Measurements from ENCODE around the gene C19orf73. TPM values are rescaled to one million over a fixed set of nuclear protein-coding genes. Genes with fewer than 3 reads are reported as not detected.
"Not testable (repeated sequence)": the region's sequence is repeated elsewhere in the genome, so short reads cannot be mapped to it uniquely, and the experiment has no call there.

The C19orf73 gene
- total RNA-seq, 1 donor from 2014 or later, result 1.7 TPM

DNA sequence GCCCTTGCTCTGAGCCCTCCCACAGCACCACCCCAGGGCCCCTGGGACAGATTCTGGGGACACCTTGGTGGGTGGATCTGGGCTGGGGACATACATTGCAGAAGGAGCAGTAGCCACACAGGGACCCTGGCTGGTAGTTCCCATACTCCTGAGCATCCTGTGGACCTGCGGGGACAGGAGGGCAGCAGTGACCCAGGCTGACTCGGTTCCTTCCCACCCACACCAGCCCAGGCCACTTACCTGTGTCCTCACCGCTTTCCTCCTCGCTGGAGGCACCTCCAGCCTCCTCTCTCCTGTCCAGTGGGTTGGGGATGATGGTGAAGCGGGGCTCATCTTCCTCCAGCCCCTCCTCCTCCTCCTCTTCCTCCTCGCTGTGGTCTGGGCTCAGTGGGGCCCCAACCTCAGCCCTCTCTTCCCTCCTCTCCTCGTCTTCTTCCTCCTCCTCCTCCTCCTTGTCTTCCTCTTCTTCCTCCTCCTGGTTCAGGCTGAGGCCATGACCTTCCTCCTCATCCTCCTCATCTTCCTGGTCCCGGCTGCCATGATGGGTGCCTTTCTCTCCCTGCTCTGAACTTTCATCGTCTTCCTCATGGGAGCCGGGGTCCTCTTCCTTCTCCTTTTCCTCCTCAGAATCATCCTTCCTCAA, 34.3 kb upstream of the C19orf73 start:
- peak overlapping the region; percentile 27 for H3K4me3 Mint-ChIP-seq (ENCODE audit: low read depth)

DNA sequence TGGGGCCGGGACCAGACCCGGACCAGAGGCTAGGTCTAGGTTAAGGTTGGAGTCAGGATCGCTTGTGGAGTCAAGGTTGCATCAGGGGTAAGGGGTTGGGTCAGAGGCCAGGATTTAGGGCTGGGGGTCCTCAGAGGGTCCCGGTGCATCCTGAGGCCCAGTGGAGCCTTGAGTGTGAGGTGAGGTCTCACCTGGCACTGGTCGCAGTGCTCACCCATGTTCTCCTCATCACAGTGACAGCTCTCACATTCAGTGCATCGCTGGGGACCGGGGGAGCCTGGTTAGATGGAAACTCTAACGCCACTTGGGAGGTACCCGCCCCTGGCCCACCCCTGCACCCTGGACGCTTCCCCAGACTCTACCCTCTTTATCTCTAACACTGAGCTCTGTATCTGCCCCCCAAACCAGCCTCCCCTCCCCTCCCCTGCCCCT, 33.2 kb upstream of the C19orf73 start:
- peaks cover 13% of the 10 kb centered on the region for H3K4me1 Mint-ChIP-seq (ENCODE audit: low read depth)
- no peaks in the 10 kb centered on the region for H3K36me3 Mint-ChIP-seq (ENCODE audit: low read depth)
- peaks cover 72% of the 10 kb centered on the region for H3K27me3 Mint-ChIP-seq (ENCODE audit: low read depth)
- DNase-seq (ENCODE audit: low spot score), result no peak
- H3K27ac Mint-ChIP-seq, result no peak overlapping the region
- intact Hi-C loops (cut with micrococcal nuclease), result no loop called here
- H3K4me3 Mint-ChIP-seq (ENCODE audit: low read depth), result no peak overlapping the region
- no peaks in the 10 kb centered on the region for H3K9me3 Mint-ChIP-seq

More for the DNA sequence above, 34.3 kb upstream of the C19orf73 start:
- Mint-ChIP-seq H3K4me1 (ENCODE audit: low read depth) (peaks cover 14% of the 10 kb centered on the region), H3K27ac (no peak overlapping the region), H3K36me3 (ENCODE audit: low read depth) (no peaks in the 10 kb centered on the region), H3K27me3 (ENCODE audit: low read depth) (peaks cover 70% of the 10 kb centered on the region), H3K9me3 (no peaks in the 10 kb centered on the region)
- no peak for DNase-seq (ENCODE audit: low spot score)
- intact Hi-C loops (cut with micrococcal nuclease), result no loop called here

DNA sequence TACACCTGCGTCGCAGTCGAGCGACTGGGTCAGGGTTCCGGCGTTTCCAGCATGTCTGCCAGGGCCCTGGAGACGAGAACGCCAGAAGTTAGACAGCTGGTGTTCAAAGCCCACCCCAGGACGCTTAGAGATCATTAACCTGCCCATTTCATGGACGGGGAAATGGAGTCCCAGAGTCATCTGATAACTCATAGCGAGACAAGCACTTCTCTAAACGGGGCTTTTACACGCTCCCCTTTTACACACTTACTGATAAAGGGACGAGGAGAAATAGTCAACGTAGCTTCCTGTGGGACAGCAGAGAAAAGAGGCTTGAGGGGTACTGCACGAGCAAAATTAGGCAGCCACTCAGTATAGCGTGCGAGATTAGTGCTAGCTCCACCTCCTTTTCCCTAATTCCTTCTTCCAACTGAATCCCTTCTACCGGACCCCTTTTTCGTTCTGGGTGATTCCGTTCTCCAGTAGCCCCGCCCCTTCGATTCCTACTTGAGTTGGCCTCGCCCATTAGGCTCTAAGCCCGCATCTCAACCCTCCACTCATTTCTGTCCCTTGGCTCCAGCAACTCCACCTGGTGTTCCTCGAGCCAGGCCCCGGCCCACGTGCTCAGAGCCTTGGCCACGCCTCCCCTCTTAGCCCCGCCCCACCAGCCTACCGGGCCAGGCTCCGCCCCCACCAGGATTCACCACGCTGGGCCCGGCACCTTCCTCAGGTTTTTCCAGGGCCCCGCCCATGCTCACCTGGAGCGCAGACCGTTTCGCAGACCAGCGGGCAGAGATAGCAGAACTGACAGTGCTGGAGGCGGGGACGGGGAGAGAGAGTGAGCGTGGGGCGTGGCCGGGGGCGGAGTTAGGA, 32.5 kb upstream of the C19orf73 start:
- intact Hi-C loops (cut with micrococcal nuclease), result no loop called here
- Mint-ChIP-seq H3K4me3 (ENCODE audit: low read depth) (peak overlapping the region; percentile 50), H3K4me1 (ENCODE audit: low read depth) (peaks cover 13% of the 10 kb centered on the region), H3K27ac (no peak overlapping the region), H3K9me3 (no peaks in the 10 kb centered on the region), H3K36me3 (ENCODE audit: low read depth) (no peaks in the 10 kb centered on the region), H3K27me3 (ENCODE audit: low read depth) (peaks cover 76% of the 10 kb centered on the region)
- peak; percentile 26 for DNase-seq (ENCODE audit: low spot score)

DNA sequence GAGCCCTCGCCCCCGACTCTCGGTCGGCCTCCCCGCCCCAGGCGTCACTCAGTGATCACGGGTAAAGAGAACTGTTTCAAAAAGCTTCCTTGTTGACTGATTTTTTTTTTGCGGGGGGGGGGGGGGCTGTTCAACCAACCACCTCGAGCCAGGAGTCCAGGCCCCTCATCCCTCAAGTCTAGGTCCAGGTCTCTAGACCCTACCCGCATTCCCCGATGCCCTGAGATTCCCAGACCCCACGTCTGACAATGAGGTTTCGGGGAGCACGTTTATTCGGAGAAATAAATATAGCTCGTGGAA, 32.0 kb upstream of the C19orf73 start:
- peaks cover 75% of the 10 kb centered on the region for H3K27me3 Mint-ChIP-seq (ENCODE audit: low read depth)
- peaks cover 16% of the 10 kb centered on the region for H3K4me1 Mint-ChIP-seq (ENCODE audit: low read depth)
- no peak overlapping the region for H3K27ac Mint-ChIP-seq
- no peaks in the 10 kb centered on the region for H3K36me3 Mint-ChIP-seq (ENCODE audit: low read depth)
- no peak overlapping the region for H3K4me3 Mint-ChIP-seq (ENCODE audit: low read depth)
- DNase-seq (ENCODE audit: low spot score), result no peak
- no peaks in the 10 kb centered on the region for H3K9me3 Mint-ChIP-seq
- intact Hi-C loops (cut with micrococcal nuclease), result no loop called here

DNA sequence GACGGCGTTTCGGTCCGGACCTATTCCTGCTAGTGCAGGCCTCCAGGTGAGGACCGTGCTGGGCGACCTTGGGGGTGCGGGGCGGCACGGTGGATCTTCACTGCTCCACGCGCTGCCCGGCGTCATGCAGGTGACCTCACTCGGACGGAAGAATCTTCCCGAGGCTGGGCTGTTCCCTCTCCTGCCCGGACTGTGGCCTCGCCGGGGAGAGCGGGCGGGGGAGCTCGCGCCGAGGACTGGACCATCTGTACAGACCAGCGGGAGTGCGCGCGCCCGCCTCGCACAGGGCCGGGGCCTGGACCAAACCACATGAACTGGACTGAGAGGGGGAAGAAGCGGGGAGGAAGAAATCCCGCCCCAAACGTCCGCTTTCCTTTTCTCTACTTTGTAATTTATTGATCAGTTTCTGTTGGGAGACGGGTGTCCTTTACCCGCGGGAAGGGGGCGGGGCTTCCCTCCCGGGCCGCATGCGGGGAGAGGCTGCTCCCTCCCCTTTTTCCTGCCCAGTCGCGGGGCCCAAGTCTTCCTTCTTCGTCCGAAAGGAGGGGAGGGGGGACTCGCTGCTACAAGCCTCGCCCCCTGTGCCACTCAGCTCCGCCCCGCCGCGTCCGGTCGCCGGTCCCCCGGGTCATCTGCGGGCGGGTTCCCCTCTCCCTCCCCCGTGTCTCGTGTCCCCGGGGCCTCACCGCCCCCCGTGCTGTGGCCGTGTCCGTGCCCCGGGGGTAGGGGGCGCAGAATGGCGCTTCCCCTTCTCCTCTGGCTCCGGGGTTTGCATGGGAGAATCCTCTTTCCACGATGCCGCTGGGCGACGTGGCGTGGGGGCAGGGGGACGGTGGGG, 31.4 kb upstream of the C19orf73 start:
- H3K27ac Mint-ChIP-seq, result no peak overlapping the region
- intact Hi-C loops (cut with micrococcal nuclease), result no loop called here
- peak; percentile 49 for DNase-seq (ENCODE audit: low spot score)

DNA sequence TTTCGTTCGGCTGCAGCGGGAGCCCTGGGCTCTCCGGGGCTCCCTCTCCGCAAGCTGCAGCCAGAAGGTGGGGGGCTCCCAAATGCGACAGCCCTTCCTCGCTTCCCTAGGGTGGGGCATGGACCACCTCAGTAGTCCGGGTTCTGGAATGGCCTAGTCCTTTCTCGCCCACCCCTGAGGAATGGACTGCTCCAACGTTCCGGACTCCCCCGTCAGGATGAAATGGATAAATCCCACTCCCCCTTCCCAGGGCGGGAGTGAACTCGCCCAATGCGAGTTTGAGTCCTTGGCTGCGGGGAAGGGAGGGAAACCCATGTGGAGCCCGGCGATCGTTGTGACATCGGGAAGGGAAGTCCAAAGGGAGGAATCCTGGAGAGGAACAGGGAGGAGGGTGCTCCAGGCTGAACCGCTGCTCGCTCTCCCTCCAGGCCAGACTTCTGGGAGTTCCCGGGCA, 30.7 kb upstream of the C19orf73 start:
- no peaks in the 10 kb centered on the region for H3K9me3 Mint-ChIP-seq
- H3K36me3 Mint-ChIP-seq (ENCODE audit: low read depth), result no peaks in the 10 kb centered on the region
- peak overlapping the region; percentile 82 for H3K4me3 Mint-ChIP-seq (ENCODE audit: low read depth)
- no peak overlapping the region for H3K27ac Mint-ChIP-seq
- H3K27me3 Mint-ChIP-seq (ENCODE audit: low read depth), result peaks cover 66% of the 10 kb centered on the region
- no peak for DNase-seq (ENCODE audit: low spot score)
- intact Hi-C loops (cut with micrococcal nuclease), result loop anchor here (5.0 to 10.0 kb wide), 4 partner anchors 37 to 155 kb away; partner anchors contain the start of genes GYS1, LIN7B and RUVBL2
- H3K4me1 Mint-ChIP-seq (ENCODE audit: low read depth), result peaks cover 22% of the 10 kb centered on the region

More for the DNA sequence above, 31.4 kb upstream of the C19orf73 start:
- Mint-ChIP-seq H3K9me3 (no peaks in the 10 kb centered on the region), H3K36me3 (ENCODE audit: low read depth) (no peaks in the 10 kb centered on the region), H3K4me1 (ENCODE audit: low read depth) (peaks cover 21% of the 10 kb centered on the region), H3K4me3 (ENCODE audit: low read depth) (peak overlapping the region; percentile 82), H3K27me3 (ENCODE audit: low read depth) (peaks cover 69% of the 10 kb centered on the region)

DNA sequence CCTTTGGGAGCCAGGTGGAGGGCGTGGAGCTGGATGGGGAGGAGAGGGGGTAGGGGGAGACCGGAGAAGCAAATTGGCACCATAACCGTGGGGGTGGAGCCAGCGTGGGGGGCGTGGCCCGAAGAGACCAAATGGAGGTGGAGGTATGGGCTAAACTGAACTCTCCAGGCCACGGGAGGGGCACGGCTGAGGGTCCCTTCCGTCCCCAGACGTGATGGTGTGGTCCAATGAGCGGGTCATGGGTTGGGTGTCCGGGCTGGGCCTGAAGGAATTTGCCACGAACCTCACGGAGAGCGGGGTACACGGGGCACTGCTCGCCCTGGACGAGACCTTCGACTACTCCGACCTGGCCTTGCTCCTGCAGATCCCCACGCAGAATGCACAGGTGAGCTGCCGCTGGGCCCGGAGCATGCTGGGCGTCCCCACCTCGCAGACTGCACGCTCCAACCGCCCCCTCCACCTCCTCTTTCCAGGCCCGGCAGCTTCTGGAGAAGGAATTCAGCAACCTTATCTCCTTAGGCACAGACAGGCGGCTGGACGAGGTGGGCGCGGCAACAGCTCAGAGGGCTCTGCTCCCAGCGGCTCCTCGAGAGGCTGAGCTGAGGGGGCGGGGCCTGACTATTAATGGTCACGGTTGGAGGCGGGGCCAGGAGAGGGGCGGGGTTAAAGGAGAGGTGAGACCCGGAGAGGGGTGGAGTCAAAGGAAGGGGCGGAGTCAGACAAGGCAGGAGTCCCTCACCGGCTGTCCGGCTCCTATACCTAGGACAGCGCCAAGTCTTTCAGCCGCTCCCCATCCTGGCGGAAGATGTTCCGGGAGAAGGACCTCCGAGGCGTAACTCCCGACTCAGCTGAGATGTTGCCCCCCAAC, 30.1 kb upstream of the C19orf73 start:
- intact Hi-C loops (cut with micrococcal nuclease), result loop anchor here (5.0 to 10.0 kb wide), 4 partner anchors 37 to 154 kb away; partner anchors contain the start of genes GYS1, LIN7B and RUVBL2
- peak; percentile 79 for DNase-seq (ENCODE audit: low spot score)
- peaks cover 60% of the 10 kb centered on the region for H3K27me3 Mint-ChIP-seq (ENCODE audit: low read depth)
- H3K4me1 Mint-ChIP-seq (ENCODE audit: low read depth), result peaks cover 22% of the 10 kb centered on the region
- H3K9me3 Mint-ChIP-seq, result no peaks in the 10 kb centered on the region
- H3K36me3 Mint-ChIP-seq (ENCODE audit: low read depth), result no peaks in the 10 kb centered on the region
- H3K4me3 Mint-ChIP-seq (ENCODE audit: low read depth), result peak overlapping the region; percentile 71
- no peak overlapping the region for H3K27ac Mint-ChIP-seq

DNA sequence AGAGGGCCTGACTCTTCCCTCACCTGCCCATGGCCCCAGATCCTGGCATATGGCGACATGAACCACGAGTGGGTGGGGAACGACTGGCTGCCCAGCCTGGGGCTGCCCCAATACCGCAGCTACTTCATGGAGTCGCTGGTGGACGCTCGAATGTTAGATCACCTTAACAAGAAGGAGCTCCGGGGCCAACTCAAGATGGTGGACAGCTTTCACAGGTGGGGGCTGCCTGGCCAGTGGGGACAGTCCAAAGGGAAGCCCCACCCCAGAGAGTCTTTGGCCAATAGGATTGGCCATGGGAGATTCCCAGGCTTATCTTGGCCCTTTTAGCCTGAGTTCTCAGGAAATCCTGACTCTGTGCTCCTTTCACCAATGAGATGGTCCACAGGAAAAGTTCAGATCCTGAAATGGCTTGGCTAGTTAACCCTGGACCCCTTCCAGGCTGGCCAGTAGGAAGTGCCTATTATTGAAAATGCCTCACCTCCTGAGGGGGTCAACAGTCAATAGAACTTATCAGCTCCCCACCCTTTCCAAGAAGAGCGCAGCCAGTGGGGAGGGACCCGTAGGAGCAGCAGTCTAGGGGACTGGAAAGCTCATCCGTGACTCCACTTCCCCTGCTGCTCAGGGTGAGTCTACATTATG, 29.2 kb upstream of the C19orf73 start:
- Mint-ChIP-seq H3K27ac (no peak overlapping the region), H3K27me3 (ENCODE audit: low read depth) (peaks cover 53% of the 10 kb centered on the region), H3K36me3 (ENCODE audit: low read depth) (no peaks in the 10 kb centered on the region), H3K9me3 (no peaks in the 10 kb centered on the region), H3K4me1 (ENCODE audit: low read depth) (peaks cover 24% of the 10 kb centered on the region), H3K4me3 (ENCODE audit: low read depth) (peak overlapping the region; percentile 71)
- no peak for DNase-seq (ENCODE audit: low spot score)
- intact Hi-C loops (cut with micrococcal nuclease), result loop anchor here (5.0 to 10.0 kb wide), 4 partner anchors 36 to 153 kb away; partner anchors contain the start of genes GYS1, LIN7B and RUVBL2

DNA sequence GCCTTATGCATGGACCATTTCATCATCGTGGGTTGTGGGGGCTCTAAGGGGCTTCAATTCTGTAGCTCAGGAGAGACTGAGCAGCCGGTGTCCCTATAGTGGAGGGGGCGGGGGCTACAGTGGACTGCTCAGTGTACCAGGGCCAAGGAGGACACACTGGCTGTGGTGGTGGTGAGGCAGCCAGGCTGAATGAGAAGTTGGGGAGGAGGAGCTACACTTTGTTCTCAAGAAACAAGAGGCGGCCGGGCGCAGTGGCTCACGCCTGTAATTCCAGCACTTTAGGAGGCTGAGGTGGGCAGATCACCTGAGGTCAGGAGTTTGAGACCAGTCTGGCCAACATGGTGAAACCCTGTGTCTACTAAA, 27.4 kb upstream of the C19orf73 start:
- intact Hi-C loops (cut with micrococcal nuclease), result loop anchor here (5.0 to 10.0 kb wide), 4 partner anchors 34 to 152 kb away; partner anchors contain the start of genes GYS1, LIN7B and RUVBL2
- not testable (repeated sequence) for H3K9me3 Mint-ChIP-seq; H3K36me3 Mint-ChIP-seq (ENCODE audit: low read depth); H3K27ac Mint-ChIP-seq; DNase-seq (ENCODE audit: low spot score); H3K4me3 Mint-ChIP-seq (ENCODE audit: low read depth)
- peaks cover 36% of the 10 kb centered on the region for H3K27me3 Mint-ChIP-seq (ENCODE audit: low read depth)
- peaks cover 33% of the 10 kb centered on the region for H3K4me1 Mint-ChIP-seq (ENCODE audit: low read depth)

DNA sequence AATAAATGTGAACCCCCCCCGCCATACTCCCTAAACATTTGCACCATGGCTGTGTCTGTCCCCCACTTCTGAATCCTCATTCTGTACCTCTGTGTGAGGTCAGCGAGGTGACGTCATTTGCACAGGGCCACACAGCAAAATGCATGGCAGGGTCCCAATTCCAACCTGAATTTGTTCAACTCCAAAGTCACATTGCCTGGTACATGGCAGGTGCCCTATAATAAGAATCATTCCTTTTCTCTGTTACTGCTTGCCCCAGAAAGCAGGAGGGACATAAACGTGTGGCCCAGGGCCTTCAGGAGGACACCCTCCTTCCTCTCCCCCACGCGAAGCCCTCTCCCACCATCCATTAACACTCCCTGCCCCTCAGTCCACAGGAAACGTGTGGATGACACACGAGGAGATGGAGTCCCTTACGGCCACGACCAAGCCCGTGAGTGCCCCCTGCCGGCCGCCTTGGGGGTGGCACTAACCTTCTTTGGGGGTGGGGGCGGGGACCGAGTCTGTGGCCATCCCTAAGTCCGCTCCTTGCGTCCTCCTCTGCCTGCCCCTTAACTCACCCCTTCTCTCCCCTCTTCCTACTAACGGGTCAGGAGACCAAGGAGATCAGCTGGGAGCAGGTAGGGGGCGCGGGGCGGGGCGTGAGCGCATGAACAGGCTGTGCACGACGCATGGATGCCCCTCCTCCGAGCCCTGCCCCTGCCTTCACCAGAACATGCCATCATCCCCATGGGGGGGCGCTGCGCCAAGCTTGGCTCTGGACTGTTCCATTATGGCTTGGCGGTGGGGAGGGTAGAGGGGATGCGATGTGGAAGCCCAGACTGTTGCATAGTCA, 26.8 kb upstream of the C19orf73 start:
- no peaks in the 10 kb centered on the region for H3K36me3 Mint-ChIP-seq (ENCODE audit: low read depth)
- intact Hi-C loops (cut with micrococcal nuclease), result loop anchor here (1.0 to 10.0 kb wide), 5 partner anchors 33 to 151 kb away; partner anchors contain the start of genes GYS1, LIN7B and RUVBL2
- peak; percentile 67 for DNase-seq (ENCODE audit: low spot score)
- peaks cover 33% of the 10 kb centered on the region for H3K4me1 Mint-ChIP-seq (ENCODE audit: low read depth)
- peak overlapping the region; percentile 56 for H3K27ac Mint-ChIP-seq
- no peaks in the 10 kb centered on the region for H3K9me3 Mint-ChIP-seq
- H3K4me3 Mint-ChIP-seq (ENCODE audit: low read depth), result peak overlapping the region; percentile 64
- peaks cover 31% of the 10 kb centered on the region for H3K27me3 Mint-ChIP-seq (ENCODE audit: low read depth)
